ENCODE data around the gene SREBF1. TPM values are rescaled to one million over a fixed set of nuclear protein-coding genes. Genes with fewer than 3 reads are reported as not detected.

Gene SREBF1
- total and polyA plus RNA-seq, 2 of the 8 experiments (the other 6 are each of a cell fraction or from before 2014, with no cell fraction given): 28.6 to 70.8 TPM

DNA sequence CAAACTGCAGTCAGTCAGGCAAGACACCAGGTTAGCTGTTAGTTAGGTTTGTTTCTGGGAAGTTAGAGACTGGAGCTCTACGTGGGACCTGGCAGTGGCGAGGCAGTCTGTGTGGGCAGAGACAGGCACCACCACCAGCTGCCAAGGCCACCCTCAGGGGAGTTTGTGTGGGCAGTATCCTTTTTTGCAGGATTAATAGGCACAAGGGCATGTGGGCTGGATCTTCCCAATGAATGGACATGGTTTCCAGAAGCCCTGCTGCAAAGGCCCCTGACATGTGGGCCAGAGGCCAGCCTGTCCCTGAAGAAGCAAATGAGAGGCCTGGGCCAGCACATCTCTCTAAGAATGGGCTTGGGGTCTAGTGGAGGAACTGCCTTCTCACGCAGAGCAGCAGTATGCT, 19.2 kb upstream of the SREBF1 start:
- Histone ChIP-seq H3K27me3 (replicated peaks in 1 of 4; ENCODE audit: control insufficient read depth in 3 of 4, extremely low read depth in 1 of 4, insufficient read depth in 3 of 4, low read length in 3 of 4) (no peaks in the 10 kb centered on the region; a peak in 1 of 7 replicates), H4K5ac (ENCODE audit: insufficient read length, low read depth, low read length) (no peak overlapping the region), H3K23ac (ENCODE audit: insufficient read length) (no peak overlapping the region), H3K36me3 (ENCODE audit: control insufficient read depth in 2 of 4, insufficient read depth in 4 of 4, low read length in 3 of 4) (no peaks in the 10 kb centered on the region), H2AFZ (ENCODE audit: low read length) (no peak overlapping the region), H2BK5ac (ENCODE audit: low read depth, low read length) (0 out of 2 replicates have a peak overlapping the region, but pooled peaks have one; percentile 26), H4K8ac (ENCODE audit: extremely low read depth, insufficient read depth, low read length) (no peak overlapping the region), H3K79me2 (ENCODE audit: control insufficient read depth in 1 of 2, insufficient read depth in 2 of 2, low read length in 2 of 2) (no peaks in the 10 kb centered on the region), H3K14ac (ENCODE audit: insufficient read length) (no peak overlapping the region), H3K18ac (ENCODE audit: extremely low read depth, low read length) (no peak overlapping the region; the same call in 1 of the 2 replicates), H4K20me1 (replicated peaks in 1 of 2; ENCODE audit: control insufficient read depth in 1 of 2, insufficient read depth in 2 of 2, low read length in 2 of 2) (no peaks in the 10 kb centered on the region), H2BK20ac (ENCODE audit: low read length) (no peak overlapping the region), H2BK12ac (ENCODE audit: low read depth, low read length) (0 out of 2 replicates have a peak overlapping the region, but pooled peaks have one; percentile 18), H2BK15ac (ENCODE audit: low read length) (no peak overlapping the region), H2AK5ac (ENCODE audit: low read depth, low read length) (no peak overlapping the region), H3K4ac (replicated peaks; ENCODE audit: insufficient read length, low read depth, low read length) (peak overlapping the region; percentile 75), H3K79me1 (ENCODE audit: low read depth, low read length) (no peaks in the 10 kb centered on the region), H3K4me1 (replicated peaks in 1 of 4; ENCODE audit: control insufficient read depth in 3 of 4, insufficient read depth in 4 of 4, low read length in 3 of 4) (peaks cover 0 to 15% (median 6%) of the 10 kb centered on the region in 4 experiments; a peak in 4 of 7 replicates), H3K9ac (replicated peaks in 1 of 4; ENCODE audit: extremely low read depth in 1 of 4, low read depth in 3 of 4, low read length in 3 of 4) (no peak overlapping the region), H3K23me2 (ENCODE audit: low read depth, low read length) (no peaks in the 10 kb centered on the region), H3K27ac (ENCODE audit: low read depth, low read length) (no peak overlapping the region), H3K56ac (replicated peaks; ENCODE audit: insufficient read length, low read depth, low read length) (no peak overlapping the region), H4K91ac (replicated peaks; ENCODE audit: insufficient read length, low read length) (no peak overlapping the region), H2BK120ac (replicated peaks; ENCODE audit: low read depth, low read length) (no peak overlapping the region), H3K9me3 (ENCODE audit: insufficient read depth in 2 of 2, low read depth in 1 of 2, low read length in 1 of 2) (no peaks in the 10 kb centered on the region), H3K4me3 (ENCODE audit: extremely low read depth in 1 of 4, insufficient read depth in 2 of 4, low read depth in 3 of 4, low read length in 4 of 4) (no peak overlapping the region), H3K4me2 (ENCODE audit: insufficient read depth in 1 of 2, low read depth in 2 of 2, low read length in 2 of 2) (no peak overlapping the region)
- ChIA-PET CTCF (ENCODE audit: partially characterized antibody) (interaction anchor here (0.6 to 26.2 kb wide), 7 partner anchors 10 to 177 kb away, joined by 3 to 404 read pairs (median 4); no protein-coding TSS in a partner anchor), POLR2A (ENCODE audit: partially characterized antibody) (interaction anchor here (0.7 to 12.1 kb wide), 3 partner anchors 16 to 101 kb away, joined by 3 to 122 read pairs (median 5); partner anchors contain the start of gene SREBF1)
- 93% methylated on average over 3 of the region's 3 CpGs; no CpG with 5 or more reads in 1 of the 2 experiments for WGBS, 2 experiments (ENCODE audit: extremely low coverage in 1 of 2, insufficient coverage in 1 of 2, insufficient read length in 1 of 2, insufficient replicate concordance in 2 of 2, low coverage in 1 of 2, low lambda C conversion rate in 2 of 2, missing lambda C conversion rate in 1 of 2)
- DNase-seq (ENCODE audit: low read depth in 1 of 2, low spot score in 2 of 2) (no peak), FAIRE-seq (no peak)
